Measurements from ENCODE around the gene COL10A1.

The COL10A1 gene

GRCh38 chr6:116158641-116159040, 32.7 kb upstream of the COL10A1 start:
- no peaks in the 10 kb centered on the region for H3K79me2 ChIP-seq (ENCODE audit: insufficient read depth, low read length)
- no peak overlapping the region for H3K27ac ChIP-seq (ENCODE audit: low read depth, low read length, poor library complexity, severe bottlenecking)
- H3K27me3 ChIP-seq (ENCODE audit: insufficient read depth, low read length), result no peaks in the 10 kb centered on the region
- no peak overlapping the region for H3K4me2 ChIP-seq (ENCODE audit: low read length)
- H3K36me3 ChIP-seq (ENCODE audit: insufficient read depth, low read length), result no peaks in the 10 kb centered on the region
- H3K9me2 ChIP-seq (ENCODE audit: low read depth, low read length), result no peaks in the 10 kb centered on the region
- no peaks in the 10 kb centered on the region for H3K4me1 ChIP-seq (ENCODE audit: insufficient read depth, low read length, severe bottlenecking)
- no peak overlapping the region for H3K9ac ChIP-seq (ENCODE audit: low read length)
- no peaks in the 10 kb centered on the region for H3K9me3 ChIP-seq (ENCODE audit: low read length)
- no peak for TF ChIP-seq EZH2 (IDR thresholded peaks at IDR 0.05; ENCODE audit: borderline replicate concordance, low read length)
- TF ChIP-seq, protein P1, sequence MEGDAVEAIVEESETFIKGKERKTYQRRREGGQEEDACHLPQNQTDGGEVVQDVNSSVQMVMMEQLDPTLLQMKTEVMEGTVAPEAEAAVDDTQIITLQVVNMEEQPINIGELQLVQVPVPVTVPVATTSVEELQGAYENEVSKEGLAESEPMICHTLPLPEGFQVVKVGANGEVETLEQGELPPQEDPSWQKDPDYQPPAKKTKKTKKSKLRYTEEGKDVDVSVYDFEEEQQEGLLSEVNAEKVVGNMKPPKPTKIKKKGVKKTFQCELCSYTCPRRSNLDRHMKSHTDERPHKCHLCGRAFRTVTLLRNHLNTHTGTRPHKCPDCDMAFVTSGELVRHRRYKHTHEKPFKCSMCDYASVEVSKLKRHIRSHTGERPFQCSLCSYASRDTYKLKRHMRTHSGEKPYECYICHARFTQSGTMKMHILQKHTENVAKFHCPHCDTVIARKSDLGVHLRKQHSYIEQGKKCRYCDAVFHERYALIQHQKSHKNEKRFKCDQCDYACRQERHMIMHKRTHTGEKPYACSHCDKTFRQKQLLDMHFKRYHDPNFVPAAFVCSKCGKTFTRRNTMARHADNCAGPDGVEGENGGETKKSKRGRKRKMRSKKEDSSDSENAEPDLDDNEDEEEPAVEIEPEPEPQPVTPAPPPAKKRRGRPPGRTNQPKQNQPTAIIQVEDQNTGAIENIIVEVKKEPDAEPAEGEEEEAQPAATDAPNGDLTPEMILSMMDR (IDR thresholded peaks at IDR 0.05; ENCODE audit: low read length), result no peak
- H2AFZ ChIP-seq (ENCODE audit: low read length), result no peak overlapping the region
- H3K4me3 ChIP-seq (ENCODE audit: low read depth, low read length, poor library complexity, severe bottlenecking), result no peak overlapping the region
- H3F3A ChIP-seq (ENCODE audit: insufficient read depth, low read length), result no peaks in the 10 kb centered on the region
- H4K20me1 ChIP-seq (ENCODE audit: insufficient read depth, low read length), result no peaks in the 10 kb centered on the region

DNA sequence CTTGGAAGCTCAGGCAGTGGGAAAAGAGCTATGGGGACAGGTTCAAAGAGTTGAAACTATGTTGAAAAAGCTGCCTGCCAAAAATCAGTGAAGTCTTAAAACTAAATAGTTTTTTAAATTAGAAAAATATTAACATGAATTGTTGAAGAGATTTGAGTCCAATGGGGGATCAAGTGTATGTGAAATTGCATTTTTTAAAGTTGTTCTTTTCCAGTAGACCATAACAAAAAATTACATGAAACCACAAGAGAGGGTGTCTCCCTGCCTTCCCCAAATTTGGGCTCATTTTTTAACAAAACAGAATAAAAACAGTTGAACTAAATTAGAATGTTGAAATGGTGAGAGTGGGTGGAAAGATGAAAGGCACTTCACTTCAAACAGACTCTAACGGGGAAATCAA, 31.5 kb upstream of the COL10A1 start:
- H3F3A ChIP-seq (ENCODE audit: insufficient read depth, low read length), result no peaks in the 10 kb centered on the region
- H3K4me1 ChIP-seq (ENCODE audit: insufficient read depth, low read length, severe bottlenecking), result no peaks in the 10 kb centered on the region
- no peak overlapping the region for H3K4me3 ChIP-seq (ENCODE audit: low read depth, low read length, poor library complexity, severe bottlenecking)
- H3K9ac ChIP-seq (ENCODE audit: low read length), result no peak overlapping the region
- no peaks in the 10 kb centered on the region for H3K27me3 ChIP-seq (ENCODE audit: insufficient read depth, low read length)
- no peaks in the 10 kb centered on the region for H3K36me3 ChIP-seq (ENCODE audit: insufficient read depth, low read length)
- H3K27ac ChIP-seq (ENCODE audit: low read depth, low read length, poor library complexity, severe bottlenecking), result no peak overlapping the region
- no peaks in the 10 kb centered on the region for H4K20me1 ChIP-seq (ENCODE audit: insufficient read depth, low read length)
- H3K4me2 ChIP-seq (ENCODE audit: low read length), result no peak overlapping the region
- no peaks in the 10 kb centered on the region for H3K79me2 ChIP-seq (ENCODE audit: insufficient read depth, low read length)
- no peak overlapping the region for H2AFZ ChIP-seq (ENCODE audit: low read length)
- no peaks in the 10 kb centered on the region for H3K9me3 ChIP-seq (ENCODE audit: low read length)
- no peaks in the 10 kb centered on the region for H3K9me2 ChIP-seq (ENCODE audit: low read depth, low read length)
- TF ChIP-seq, protein P1 (IDR thresholded peaks at IDR 0.05; ENCODE audit: low read length), result no peak
- no peak for TF ChIP-seq EZH2 (IDR thresholded peaks at IDR 0.05; ENCODE audit: borderline replicate concordance, low read length)

DNA sequence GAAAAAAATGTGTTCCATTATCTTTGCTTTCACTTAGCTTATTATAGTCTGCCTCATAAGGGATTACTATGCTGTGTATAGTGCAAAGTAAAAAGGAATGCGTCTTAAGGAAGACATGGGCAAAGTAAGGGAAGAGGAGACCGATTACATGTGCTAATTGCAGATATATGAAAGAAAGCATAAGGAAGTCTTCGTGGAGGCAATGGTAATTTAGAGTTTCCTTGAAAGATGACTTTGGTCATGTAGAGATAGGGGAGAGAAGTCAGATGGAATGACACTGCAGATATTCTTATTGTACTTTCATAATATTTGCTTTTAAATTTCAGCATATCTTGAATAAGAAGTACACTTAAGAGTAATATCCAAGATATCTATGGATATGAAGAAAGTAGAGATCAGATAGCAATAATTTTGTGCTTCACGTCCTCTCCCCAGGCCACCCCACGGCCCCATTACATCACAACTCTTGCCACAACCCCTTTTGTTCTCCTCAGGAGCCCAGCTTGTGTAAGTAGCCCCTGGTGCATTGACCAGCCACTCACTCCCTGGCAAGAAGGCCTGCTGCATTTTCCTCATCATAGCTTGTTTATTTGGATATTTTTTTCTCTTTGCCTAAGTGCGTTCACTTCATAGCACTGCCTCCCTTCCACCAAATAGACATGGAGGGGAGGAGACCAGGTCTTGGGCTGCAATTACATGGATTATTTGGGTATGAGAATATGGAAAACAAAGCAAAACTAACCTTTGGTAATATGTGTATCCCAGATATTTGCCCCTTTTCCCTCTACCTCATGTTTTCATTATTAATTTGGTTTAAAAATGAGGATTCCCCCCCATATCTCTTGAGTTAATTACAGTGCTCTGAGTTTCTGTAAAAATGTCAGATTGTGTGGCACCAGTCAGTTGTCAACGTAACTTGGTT, 30.7 kb upstream of the COL10A1 start:
- Histone ChIP-seq H3K9me3 (ENCODE audit: low read length) (no peaks in the 10 kb centered on the region), H3K27ac (ENCODE audit: low read depth, low read length, poor library complexity, severe bottlenecking) (no peak overlapping the region), H3K27me3 (ENCODE audit: insufficient read depth, low read length) (no peaks in the 10 kb centered on the region), H3F3A (ENCODE audit: insufficient read depth, low read length) (no peaks in the 10 kb centered on the region), H3K9ac (ENCODE audit: low read length) (no peak overlapping the region), H3K9me2 (ENCODE audit: low read depth, low read length) (no peaks in the 10 kb centered on the region), H3K79me2 (ENCODE audit: insufficient read depth, low read length) (no peaks in the 10 kb centered on the region), H2AFZ (ENCODE audit: low read length) (no peak overlapping the region), H3K4me3 (ENCODE audit: low read depth, low read length, poor library complexity, severe bottlenecking) (no peak overlapping the region), H4K20me1 (ENCODE audit: insufficient read depth, low read length) (no peaks in the 10 kb centered on the region), H3K4me1 (ENCODE audit: insufficient read depth, low read length, severe bottlenecking) (no peaks in the 10 kb centered on the region), H3K4me2 (ENCODE audit: low read length) (no peak overlapping the region), H3K36me3 (ENCODE audit: insufficient read depth, low read length) (no peaks in the 10 kb centered on the region)
- TF ChIP-seq EZH2 (IDR thresholded peaks at IDR 0.05; ENCODE audit: borderline replicate concordance, low read length), result no peak
- TF ChIP-seq, protein P1 (IDR thresholded peaks at IDR 0.05; ENCODE audit: low read length), result no peak
